ENCODE data around the gene GIPC1.
"Not testable (repeated sequence)": the region's sequence is repeated elsewhere in the genome, so short reads cannot be mapped to it uniquely, and the experiment has no call there.

DNA sequence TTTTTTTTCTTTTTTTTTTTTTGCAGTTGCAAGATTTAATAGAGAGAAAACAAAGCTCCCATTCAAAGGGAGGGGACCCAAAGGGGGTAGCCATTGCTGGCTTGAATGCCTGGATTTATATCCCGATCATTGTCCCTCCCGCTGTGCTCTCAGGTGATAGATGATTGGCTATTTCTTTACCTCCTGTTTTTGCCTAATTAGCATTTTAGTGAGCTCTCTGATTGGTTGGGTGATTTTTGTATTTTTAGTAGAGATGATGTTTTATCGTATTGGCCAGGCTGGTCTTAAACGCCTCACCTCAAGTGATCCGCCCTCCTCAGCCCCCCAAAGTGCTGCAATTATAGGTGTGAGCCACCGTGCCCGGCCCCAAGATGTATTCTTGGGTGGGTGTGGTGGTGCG is 8.6 kb upstream of the GIPC1 start:
- TF ChIP-seq, protein P1, sequence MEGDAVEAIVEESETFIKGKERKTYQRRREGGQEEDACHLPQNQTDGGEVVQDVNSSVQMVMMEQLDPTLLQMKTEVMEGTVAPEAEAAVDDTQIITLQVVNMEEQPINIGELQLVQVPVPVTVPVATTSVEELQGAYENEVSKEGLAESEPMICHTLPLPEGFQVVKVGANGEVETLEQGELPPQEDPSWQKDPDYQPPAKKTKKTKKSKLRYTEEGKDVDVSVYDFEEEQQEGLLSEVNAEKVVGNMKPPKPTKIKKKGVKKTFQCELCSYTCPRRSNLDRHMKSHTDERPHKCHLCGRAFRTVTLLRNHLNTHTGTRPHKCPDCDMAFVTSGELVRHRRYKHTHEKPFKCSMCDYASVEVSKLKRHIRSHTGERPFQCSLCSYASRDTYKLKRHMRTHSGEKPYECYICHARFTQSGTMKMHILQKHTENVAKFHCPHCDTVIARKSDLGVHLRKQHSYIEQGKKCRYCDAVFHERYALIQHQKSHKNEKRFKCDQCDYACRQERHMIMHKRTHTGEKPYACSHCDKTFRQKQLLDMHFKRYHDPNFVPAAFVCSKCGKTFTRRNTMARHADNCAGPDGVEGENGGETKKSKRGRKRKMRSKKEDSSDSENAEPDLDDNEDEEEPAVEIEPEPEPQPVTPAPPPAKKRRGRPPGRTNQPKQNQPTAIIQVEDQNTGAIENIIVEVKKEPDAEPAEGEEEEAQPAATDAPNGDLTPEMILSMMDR (conservative IDR thresholded peaks at IDR 0.05; ENCODE audit: low read depth, low read length) = not testable (repeated sequence)
- not testable (repeated sequence) for TF ChIP-seq CEBPB (IDR thresholded peaks at IDR 0.05; ENCODE audit: low read depth, low read length); NFE2L2 (IDR thresholded peaks at IDR 0.05; ENCODE audit: low read depth, low read length); BHLHE40 (IDR thresholded peaks at IDR 0.05; ENCODE audit: low read depth, low read length); SMC3 (IDR thresholded peaks at IDR 0.05; ENCODE audit: low read depth, low read length); ELK1 (IDR thresholded peaks at IDR 0.05; ENCODE audit: borderline replicate concordance, low read depth, low read length); POLR2A (IDR thresholded peaks at IDR 0.05; ENCODE audit: low read depth, low read length)
- TF ChIP-seq, protein P2, sequence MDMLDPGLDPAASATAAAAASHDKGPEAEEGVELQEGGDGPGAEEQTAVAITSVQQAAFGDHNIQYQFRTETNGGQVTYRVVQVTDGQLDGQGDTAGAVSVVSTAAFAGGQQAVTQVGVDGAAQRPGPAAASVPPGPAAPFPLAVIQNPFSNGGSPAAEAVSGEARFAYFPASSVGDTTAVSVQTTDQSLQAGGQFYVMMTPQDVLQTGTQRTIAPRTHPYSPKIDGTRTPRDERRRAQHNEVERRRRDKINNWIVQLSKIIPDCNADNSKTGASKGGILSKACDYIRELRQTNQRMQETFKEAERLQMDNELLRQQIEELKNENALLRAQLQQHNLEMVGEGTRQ (IDR thresholded peaks at IDR 0.05; ENCODE audit: low read depth, low read length) = not testable (repeated sequence)
